ENCODE results near the gene IFT20. TPM values are rescaled to one million over a fixed set of nuclear protein-coding genes. Genes with fewer than 3 reads are reported as not detected.

The IFT20 gene
- total RNA-seq, 2 donors from 2014 or later, result 45.2 to 55.0 TPM

DNA sequence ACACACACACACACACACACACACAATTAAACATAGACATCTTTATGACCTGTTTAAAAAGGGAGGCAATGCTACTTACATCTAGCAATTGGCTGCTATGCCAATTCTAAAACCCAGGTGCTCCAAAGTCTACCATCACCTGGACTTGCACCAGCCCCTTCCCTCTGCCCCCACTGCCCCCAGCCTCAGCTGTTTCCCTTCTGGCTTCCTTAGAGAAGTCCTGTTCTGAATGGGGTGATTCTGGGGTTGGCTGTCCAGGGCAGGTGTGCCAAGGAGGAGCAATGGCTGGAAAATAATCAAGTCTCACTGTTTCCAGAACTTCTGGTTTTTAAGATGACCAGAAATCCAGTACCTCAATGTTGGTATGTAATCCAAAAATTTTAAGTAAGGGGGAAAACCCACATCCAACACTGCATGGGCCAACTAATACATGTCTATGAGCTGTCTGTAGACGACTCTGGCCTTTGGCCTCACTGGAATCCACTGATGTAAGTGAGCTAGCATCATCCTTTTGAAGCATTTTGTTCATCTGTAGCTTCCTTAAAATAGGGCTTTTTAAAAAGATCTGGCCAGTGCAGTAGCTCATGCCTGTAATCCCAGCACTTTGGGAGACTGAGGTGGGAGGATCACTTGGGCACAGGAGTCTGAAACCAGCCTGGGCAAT lies 2.1 kb downstream of the IFT20 start:
- DNase-seq (ENCODE audit: low spot score), result no peak
- no peak for TF ChIP-seq POLR2A (IDR thresholded peaks at IDR 0.05)
- TF ChIP-seq, protein P1, sequence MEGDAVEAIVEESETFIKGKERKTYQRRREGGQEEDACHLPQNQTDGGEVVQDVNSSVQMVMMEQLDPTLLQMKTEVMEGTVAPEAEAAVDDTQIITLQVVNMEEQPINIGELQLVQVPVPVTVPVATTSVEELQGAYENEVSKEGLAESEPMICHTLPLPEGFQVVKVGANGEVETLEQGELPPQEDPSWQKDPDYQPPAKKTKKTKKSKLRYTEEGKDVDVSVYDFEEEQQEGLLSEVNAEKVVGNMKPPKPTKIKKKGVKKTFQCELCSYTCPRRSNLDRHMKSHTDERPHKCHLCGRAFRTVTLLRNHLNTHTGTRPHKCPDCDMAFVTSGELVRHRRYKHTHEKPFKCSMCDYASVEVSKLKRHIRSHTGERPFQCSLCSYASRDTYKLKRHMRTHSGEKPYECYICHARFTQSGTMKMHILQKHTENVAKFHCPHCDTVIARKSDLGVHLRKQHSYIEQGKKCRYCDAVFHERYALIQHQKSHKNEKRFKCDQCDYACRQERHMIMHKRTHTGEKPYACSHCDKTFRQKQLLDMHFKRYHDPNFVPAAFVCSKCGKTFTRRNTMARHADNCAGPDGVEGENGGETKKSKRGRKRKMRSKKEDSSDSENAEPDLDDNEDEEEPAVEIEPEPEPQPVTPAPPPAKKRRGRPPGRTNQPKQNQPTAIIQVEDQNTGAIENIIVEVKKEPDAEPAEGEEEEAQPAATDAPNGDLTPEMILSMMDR (IDR thresholded peaks at IDR 0.05), result no peak
- Histone ChIP-seq H3K9me3 (no peaks in the 10 kb centered on the region), H3K27me3 (replicated peaks; ENCODE audit: insufficient read depth) (no peaks in the 10 kb centered on the region), H3K4me3 (no peak overlapping the region), H3K36me3 (peaks cover 0 to 12% of the 10 kb centered on the region in 2 donors), H3K27ac (no peak overlapping the region), H3K4me1 (replicated peaks) (peaks cover 12% of the 10 kb centered on the region)
- WGBS, result 73% methylated on average over 1 of the region's 1 CpG
- intact Hi-C loops (cut with DNase I), result no loop called here

GRCh38 chr17:28331891-28332420 lies 3.3 kb downstream of the IFT20 start:
- peaks cover 0 to 12% of the 10 kb centered on the region in 2 donors for H3K36me3 ChIP-seq

GRCh38 chr17:28330671-28331070 lies 4.6 kb downstream of the IFT20 start:
- no peak overlapping the region for H3K4me3 ChIP-seq
- H3K9me3 ChIP-seq, result no peaks in the 10 kb centered on the region
- no peak for TF ChIP-seq POLR2A (IDR thresholded peaks at IDR 0.05)
- TF ChIP-seq POLR2AphosphoS5 (IDR thresholded peaks at IDR 0.05), result no peak
- TF ChIP-seq, protein P1 (IDR thresholded peaks at IDR 0.05), result no peak
- H3K36me3 ChIP-seq, result peaks cover 0 to 12% of the 10 kb centered on the region in 2 donors
- no peaks in the 10 kb centered on the region for H3K27me3 ChIP-seq (replicated peaks; ENCODE audit: insufficient read depth)
- 84% methylated on average over 5 of the region's 5 CpGs for WGBS
- H3K4me1 ChIP-seq (replicated peaks), result peaks cover 12% of the 10 kb centered on the region
- DNase-seq (ENCODE audit: low spot score), result no peak
- intact Hi-C loops (cut with DNase I), result no loop called here
- H3K27ac ChIP-seq, result no peak overlapping the region

More at GRCh38 chr17:28331891-28332420, 3.3 kb downstream of the IFT20 start:
- H3K27me3 ChIP-seq (replicated peaks; ENCODE audit: insufficient read depth), result no peaks in the 10 kb centered on the region
- intact Hi-C loops (cut with DNase I), result no loop called here
- TF ChIP-seq POLR2AphosphoS5 (IDR thresholded peaks at IDR 0.05) (no peak), POLR2A (IDR thresholded peaks at IDR 0.05) (no peak)
- TF ChIP-seq, protein P1 (IDR thresholded peaks at IDR 0.05), result no peak
- no peaks in the 10 kb centered on the region for H3K9me3 ChIP-seq
- H3K27ac ChIP-seq, result no peak overlapping the region
- no peak overlapping the region for H3K4me3 ChIP-seq
- 88% methylated on average over 6 of the region's 6 CpGs for WGBS
- DNase-seq (ENCODE audit: low spot score), result no peak
- peaks cover 12% of the 10 kb centered on the region for H3K4me1 ChIP-seq (replicated peaks)

DNA sequence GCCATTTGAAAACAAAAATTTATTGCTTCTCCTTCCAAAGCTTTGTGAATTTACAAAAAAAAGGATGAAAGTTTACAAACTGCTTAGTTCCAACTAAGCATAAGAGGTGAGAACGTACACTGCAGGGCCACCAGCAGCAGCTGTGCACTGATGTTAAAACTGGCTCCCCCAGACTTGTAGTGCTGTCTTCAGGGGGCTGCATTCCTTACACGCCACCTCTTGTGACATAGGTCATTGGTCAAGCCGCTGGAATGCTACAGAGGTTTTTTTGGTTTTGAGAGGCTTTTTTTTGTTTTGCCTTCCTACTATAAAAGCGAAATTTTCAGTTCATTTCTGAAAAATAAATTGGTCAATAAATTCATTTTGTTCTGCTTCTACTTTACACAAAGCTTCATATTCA lies 6.9 kb downstream of the IFT20 start:
- TF ChIP-seq POLR2AphosphoS5 (IDR thresholded peaks at IDR 0.05) (no peak), POLR2A (IDR thresholded peaks at IDR 0.05) (no peak)
- TF ChIP-seq, protein P1 (IDR thresholded peaks at IDR 0.05), result no peak
- no peaks in the 10 kb centered on the region for H3K4me1 ChIP-seq (replicated peaks)
- H3K4me3 ChIP-seq, result no peak overlapping the region
- H3K27me3 ChIP-seq (replicated peaks; ENCODE audit: insufficient read depth), result no peaks in the 10 kb centered on the region
- H3K9me3 ChIP-seq, result no peaks in the 10 kb centered on the region
- intact Hi-C loops (cut with DNase I), result no loop called here
- H3K36me3 ChIP-seq, result peaks cover 0 to 12% of the 10 kb centered on the region in 2 donors
- no peak overlapping the region for H3K27ac ChIP-seq
- no peak for DNase-seq (ENCODE audit: low spot score)
- WGBS, result 69% methylated on average over 4 of the region's 4 CpGs

GRCh38 chr17:28327709-28328108 lies 7.6 kb downstream of the IFT20 start:
- no peaks in the 10 kb centered on the region for H3K4me1 ChIP-seq (replicated peaks)
- intact Hi-C loops (cut with DNase I), result no loop called here
- WGBS, result 66% methylated on average over 3 of the region's 3 CpGs
- TF ChIP-seq POLR2AphosphoS5 (IDR thresholded peaks at IDR 0.05), result no peak
- TF ChIP-seq, protein P1 (IDR thresholded peaks at IDR 0.05), result no peak
- no peak for TF ChIP-seq POLR2A (IDR thresholded peaks at IDR 0.05)
- no peak overlapping the region for H3K4me3 ChIP-seq
- no peaks in the 10 kb centered on the region for H3K27me3 ChIP-seq (replicated peaks; ENCODE audit: insufficient read depth)
- H3K36me3 ChIP-seq, result peaks cover 0 to 12% of the 10 kb centered on the region in 2 donors
- DNase-seq (ENCODE audit: low spot score), result no peak
- H3K9me3 ChIP-seq, result no peaks in the 10 kb centered on the region
- H3K27ac ChIP-seq, result no peak overlapping the region

Data from prostate gland (tissue), 2 donors.